GM12878 (cell line): ENCODE measurements around the gene RPGRIP1. TPM values are rescaled to one million over a fixed set of nuclear protein-coding genes. Genes with fewer than 3 reads are reported as not detected.

ENCODE experiments used
- BCL11A ChIP-seq: IDR thresholded peaks from 2 replicates; pipeline ENCODE4 v1.6.1; 2011; ENCODE audit warnings: low read depth, low read length
- CHD1 ChIP-seq: IDR thresholded peaks from 2 replicates; pipeline ENCODE4 v1.6.1; 2012; ENCODE audit warnings: low read depth, low read length, improper control_type of control experiment
- DPF2 ChIP-seq: fragments of 450-650 bp; IDR thresholded peaks from 2 replicates; pipeline ENCODE4 v1.6.1; 2017; ENCODE audit warnings: mild to moderate bottlenecking
- E2F4 ChIP-seq: IDR thresholded peaks from 2 replicates; pipeline ENCODE4 v1.6.1; 2012; ENCODE audit warnings: low read depth, low read length, improper control_type of control experiment
- EGR1 ChIP-seq, 2 experiments: IDR thresholded peaks; 1 replicate in 1 of 2; 2 replicates in 1 of 2; pipeline ENCODE4 v1.6.1; 2011 to 2012; ENCODE audit warnings: low read depth in 2 of 2, low read length in 2 of 2, borderline replicate concordance in 1 of 2, mild to moderate bottlenecking in 1 of 2, moderate library complexity in 1 of 2
- ESRRA ChIP-seq: IDR thresholded peaks from 2 replicates; pipeline ENCODE4 v1.6.1; 2012; ENCODE audit warnings: mild to moderate bottlenecking, low read length, improper control_type of control experiment
- IKZF1 ChIP-seq: fragments of 450-650 bp; conservative IDR thresholded peaks from 2 replicates; pipeline ENCODE4 v1.6.1; 2017; ENCODE audit warnings: antibody characterized with exemption, mild to moderate bottlenecking
- IRF4 ChIP-seq: IDR thresholded peaks from 2 replicates; pipeline ENCODE4 v1.6.1; 2011; ENCODE audit warnings: low read depth, low read length
- JUNB ChIP-seq: IDR thresholded peaks from 2 replicates; pipeline ENCODE4 v1.6.1; 2016; ENCODE audit warnings: antibody characterized with exemption, mild to moderate bottlenecking
- MXI1 ChIP-seq: fragments of 150-350 bp; IDR thresholded peaks from 2 replicates; pipeline ENCODE4 v1.6.1; 2011; ENCODE audit warnings: low read depth, mild to moderate bottlenecking, inconsistent platforms, low read length, improper control_type of control experiment
- NFIC ChIP-seq: IDR thresholded peaks from 2 replicates; pipeline ENCODE4 v1.6.1; 2012; ENCODE audit warnings: low read depth, mild to moderate bottlenecking, inconsistent platforms, low read length, moderate library complexity
- NR2F1 ChIP-seq: fragments of 450-650 bp; conservative IDR thresholded peaks from 2 replicates; pipeline ENCODE4 v1.6.1; 2017; ENCODE audit warnings: mild to moderate bottlenecking
- POLR2AphosphoS2 ChIP-seq: IDR thresholded peaks from 2 replicates; pipeline ENCODE4 v1.6.1; 2011; ENCODE audit warnings: low read depth, mild to moderate bottlenecking, low read length, improper control_type of control experiment, moderate library complexity
- RCOR1 ChIP-seq: conservative IDR thresholded peaks from 2 replicates; pipeline ENCODE4 v1.6.1; 2012; ENCODE audit warnings: low read depth, low read length, improper control_type of control experiment
- RUNX3 ChIP-seq: IDR thresholded peaks from 2 replicates; pipeline ENCODE4 v1.6.1; 2012; ENCODE audit warnings: low read length, inconsistent platforms
- SMARCA5 ChIP-seq: fragments of 450-650 bp; IDR thresholded peaks from 2 replicates; pipeline ENCODE4 v1.6.1; 2017; ENCODE audit warnings: mild to moderate bottlenecking
- SPI1 ChIP-seq: IDR thresholded peaks from 2 replicates; pipeline ENCODE4 v1.6.1; 2011; ENCODE audit warnings: low read depth, mild to moderate bottlenecking, low read length, moderate library complexity, borderline replicate concordance; ENCODE audit not compliant: insufficient read depth
- TBL1XR1 ChIP-seq: IDR thresholded peaks from 2 replicates; pipeline ENCODE4 v1.6.1; 2012; ENCODE audit warnings: low read depth, low read length, improper control_type of control experiment
- ZBED1 ChIP-seq: IDR thresholded peaks from 2 replicates; pipeline ENCODE4 v1.6.1; 2016; ENCODE audit warnings: borderline replicate concordance
- ZNF217 ChIP-seq: fragments of 450-650 bp; IDR thresholded peaks from 2 replicates; pipeline ENCODE4 v1.6.1; 2017; ENCODE audit warnings: antibody characterized with exemption, mild to moderate bottlenecking
- ZNF592 ChIP-seq: fragments of 450-650 bp; IDR thresholded peaks from 2 replicates; pipeline ENCODE4 v1.6.1; 2017; ENCODE audit warnings: mild to moderate bottlenecking, moderate library complexity
- polyA plus RNA-seq, 11 experiments: library from polyadenylated mRNA; depleted of rRNA in 4 of 11; unstranded in 6 of 11; stranded (reverse) in 5 of 11; fragments of >200 nt; fragmentation: Nextera tagmentation in 4 of 11; fragmentation: Illumina TruSeq in 1 of 11; extraction: Ambion mirVana in 4 of 11; extraction: Trizol in 1 of 11; gene quantifications; 1 replicate in 1 of 11; 2 replicates in 10 of 11; pipeline versions ENCODE4 v1.2.1 to v1.2.3, GENCODE V29; 2011 to 2016; ENCODE audit warnings: inconsistent platforms in 2 of 11, missing spikeins in 2 of 11, low read depth in 1 of 11
- total RNA-seq, 4 experiments: library from RNA; depleted of rRNA in 3 of 4; stranded (reverse); fragments of >200 nt in 3 of 4; fragmentation: Illumina TruSeq in 1 of 4; extraction: Trizol in 1 of 4; gene quantifications; 2 replicates each; pipeline versions ENCODE4 v1.2.1 to v1.2.3, GENCODE V29; 2013 to 2021

RPGRIP1 gene
- total and polyA plus RNA-seq, 10 of the 15 experiments (the other 5 are each of a cell fraction or from before 2014, with no cell fraction given): 0.07 to 1.1 (median 0.30) TPM; not detected in 1

- no peak for TF ChIP-seq ZNF592
- TF ChIP-seq NR2F1: peak; percentile 56
- 0 out of 2 replicates have a peak, but pooled peaks have one; percentile 66 for TF ChIP-seq CHD1
- TF ChIP-seq RUNX3: peak; percentile 96
- TF ChIP-seq BCL11A: 0 out of 2 replicates have a peak, but pooled peaks have one; percentile 37
- TF ChIP-seq IKZF1: 0 out of 2 replicates have a peak, but pooled peaks have one; percentile 24
- TF ChIP-seq ZNF217: 0 out of 2 replicates have a peak, but pooled peaks have one; percentile 41
- TF ChIP-seq NFIC: peak; percentile 91
- 0 out of 2 replicates have a peak, but pooled peaks have one; percentile 39 for TF ChIP-seq SMARCA5
- peak; percentile 60; the same call in 1 of the 2 replicates for TF ChIP-seq TBL1XR1
- TF ChIP-seq JUNB: peak; percentile 94
- TF ChIP-seq ESRRA: no peak; the same call in 1 of the 2 replicates
- no peak for TF ChIP-seq EGR1 (IDR thresholded peaks at IDR 0.05; ENCODE audit: borderline replicate concordance in 1 of 2, low read depth in 2 of 2, low read length in 2 of 2)
- TF ChIP-seq POLR2AphosphoS2: 0 out of 2 replicates have a peak, but pooled peaks have one; percentile 67
- TF ChIP-seq MXI1: peak; percentile 48; the same call in 1 of the 2 replicates
- peak; percentile 69 for TF ChIP-seq IRF4
- peak; percentile 12; the same call in 1 of the 2 replicates for TF ChIP-seq SPI1
- peak; percentile 40; the same call in 1 of the 2 replicates for TF ChIP-seq DPF2
- 0 out of 2 replicates have a peak, but pooled peaks have one; percentile 49 for TF ChIP-seq RCOR1
- no peak for TF ChIP-seq E2F4
- TF ChIP-seq ZBED1: 0 out of 2 replicates have a peak, but pooled peaks have one; percentile 28
Measured at GRCh38 chr14:21264025-21264801, 15.7 kb upstream of the RPGRIP1 start (continued).
